PFSK-1 (cell line): Measurements from ENCODE around the gene ZW10.

Experiments used
- FOXP2 ChIP-seq: optimal IDR thresholded peaks from 2 replicates; pipeline ENCODE3; 2011; ENCODE audit warnings: borderline replicate concordance, control low read depth, inconsistent platforms; ENCODE audit not compliant: insufficient read depth; ENCODE audit errors: extremely low read length, extremely low read depth
- POLR2AphosphoS5 ChIP-seq: IDR thresholded peaks from 2 replicates; pipeline ENCODE4 v1.6.1; 2012; ENCODE audit warnings: low read depth, mild to moderate bottlenecking, control low read depth, low read length, moderate library complexity
- REST ChIP-seq, 2 experiments: IDR thresholded peaks; 2 replicates each; pipeline versions ENCODE4 v1.6.1 to v1.8.0; 2011 to 2012; ENCODE audit warnings: low read depth in 2 of 2, low read length in 2 of 2, control low read depth in 1 of 2, inconsistent platforms in 1 of 2, mild to moderate bottlenecking in 1 of 2, moderate library complexity in 1 of 2; ENCODE audit not compliant: insufficient read depth in 1 of 2
- SIN3A ChIP-seq: IDR thresholded peaks from 2 replicates; pipeline ENCODE4 v1.6.1; 2012; ENCODE audit warnings: mild to moderate bottlenecking, low read length, moderate library complexity, borderline replicate concordance; ENCODE audit not compliant: insufficient read depth
- TAF1 ChIP-seq: IDR thresholded peaks from 2 replicates; pipeline ENCODE4 v1.6.1; 2012; ENCODE audit warnings: low read length, control low read depth, borderline replicate concordance; ENCODE audit not compliant: insufficient read depth

Gene ZW10

GRCh38 chr11:113723787-113724186 is 49.7 kb downstream of the ZW10 start:
- no peak for TF ChIP-seq TAF1
- no peak for TF ChIP-seq SIN3A

- no peak for TF ChIP-seq SIN3A
- no peak for TF ChIP-seq POLR2AphosphoS5
- TF ChIP-seq TAF1, result no peak
- TF ChIP-seq REST (IDR thresholded peaks at IDR 0.05; ENCODE audit: insufficient read depth in 1 of 2, low read depth in 2 of 2, low read length in 2 of 2), result no peak
- TF ChIP-seq FOXP2, result no peak
Observed at GRCh38 chr11:113722934-113723333, 50.6 kb downstream of the ZW10 start.

GRCh38 chr11:113722221-113722620 is 51.3 kb downstream of the ZW10 start:
- no peak for TF ChIP-seq POLR2AphosphoS5
- TF ChIP-seq REST (IDR thresholded peaks at IDR 0.05; ENCODE audit: insufficient read depth in 1 of 2, low read depth in 2 of 2, low read length in 2 of 2), result no peak
- no peak for TF ChIP-seq SIN3A
- no peak for TF ChIP-seq TAF1
- TF ChIP-seq FOXP2, result no peak

- TF ChIP-seq POLR2AphosphoS5 (no peak), REST (IDR thresholded peaks at IDR 0.05; ENCODE audit: insufficient read depth in 1 of 2, low read depth in 2 of 2, low read length in 2 of 2) (no peak), TAF1 (no peak), FOXP2 (no peak)
Observed at GRCh38 chr11:113721462-113722066, 51.9 kb downstream of the ZW10 start.

- TF ChIP-seq SIN3A (no peak), REST (IDR thresholded peaks at IDR 0.05; ENCODE audit: insufficient read depth in 1 of 2, low read depth in 2 of 2, low read length in 2 of 2) (no peak), FOXP2 (no peak), POLR2AphosphoS5 (no peak), TAF1 (no peak)
Observed at GRCh38 chr11:113715882-113716625, 57.4 kb downstream of the ZW10 start.
